Hematopoietic multipotent progenitor cell treated with erythropoietin and hydrocortisone succinate and interleukin-3 and kit ligand, for 8 days (in vitro differentiated cells): ENCODE measurements around the gene CHCHD3.

ENCODE experiments used
- DNase-seq: peaks from one replicate; pipeline ENCODE4 v3.0.0-alpha.2; 2015

CHCHD3 gene

DNA sequence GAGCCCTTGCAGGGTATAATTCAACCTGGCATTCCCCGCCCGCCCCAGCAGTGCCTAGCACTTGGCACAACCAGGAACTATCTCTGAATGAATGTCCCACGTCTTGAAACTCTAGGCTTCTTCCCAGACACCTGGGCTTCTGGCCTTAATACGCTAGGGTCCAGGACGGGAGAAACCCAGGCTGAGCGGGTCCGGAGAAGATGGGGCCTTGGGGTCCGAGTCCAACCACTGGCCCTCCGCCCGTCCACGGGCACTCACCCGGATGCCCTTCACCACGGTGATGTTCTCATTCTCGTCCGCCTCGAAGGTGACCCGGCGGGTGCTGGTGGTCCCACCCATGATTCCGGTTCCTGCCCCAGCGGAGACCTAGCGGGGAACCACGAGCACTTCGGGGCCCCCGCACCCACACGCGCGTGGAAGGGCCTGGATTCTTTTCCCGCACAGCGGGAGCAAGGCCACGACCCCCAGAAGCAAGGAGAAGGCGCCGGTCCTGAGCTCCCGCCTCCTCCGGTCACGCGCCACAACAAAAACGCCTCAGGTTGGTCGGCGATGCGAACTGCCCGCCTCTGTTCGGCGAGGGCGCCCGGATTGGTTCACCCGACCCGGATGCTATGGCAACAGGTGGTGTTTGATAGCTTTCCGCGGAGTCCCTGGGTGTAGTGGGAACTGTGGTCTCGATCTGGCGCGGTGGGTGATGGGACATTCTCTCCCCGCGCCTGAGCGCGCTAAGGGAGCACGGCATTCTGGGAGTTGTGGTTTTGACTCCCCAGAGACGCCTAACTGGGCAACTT, at the start of gene CHCHD3:
Gene CHCHD3 (minus strand): TSS at position 492 of the 791 bp plus-strand sequence. CDS start 153 bp downstream, at position 339.
- peak; percentile 99 for DNase-seq

- no peak for DNase-seq
Observed at GRCh38 chr7:133130166-133130565, 48.3 kb upstream of the CHCHD3 start.

GRCh38 chr7:133126422-133126821, 44.5 kb upstream of the CHCHD3 start:
- no peak for DNase-seq

- no peak for DNase-seq
Observed at GRCh38 chr7:133124974-133125373, 43.1 kb upstream of the CHCHD3 start.

- no peak for DNase-seq
Observed at GRCh38 chr7:133121175-133121844, 39.4 kb upstream of the CHCHD3 start.

- DNase-seq, result no peak
Observed at GRCh38 chr7:133119067-133119466, 37.2 kb upstream of the CHCHD3 start.

DNA sequence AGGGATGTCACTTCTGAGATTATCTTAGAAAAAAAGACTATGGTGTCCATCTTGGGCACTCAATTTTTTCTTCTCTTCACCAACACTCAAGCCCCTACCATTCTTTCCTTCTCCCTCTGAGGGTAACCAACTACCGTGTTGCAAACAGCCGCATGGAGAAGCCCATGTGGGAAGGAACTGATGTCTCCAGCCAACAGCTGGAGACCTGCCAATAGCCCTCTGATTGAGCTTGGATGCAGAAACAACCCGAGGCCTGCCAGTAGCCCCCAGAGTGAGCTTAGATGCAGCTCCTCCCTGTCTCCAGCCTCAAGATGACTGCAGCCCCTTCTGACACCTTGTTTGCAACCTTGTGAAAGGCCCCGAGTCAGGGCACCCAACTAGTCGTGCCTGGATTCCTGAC, 36.4 kb upstream of the CHCHD3 start:
- no peak for DNase-seq

DNA sequence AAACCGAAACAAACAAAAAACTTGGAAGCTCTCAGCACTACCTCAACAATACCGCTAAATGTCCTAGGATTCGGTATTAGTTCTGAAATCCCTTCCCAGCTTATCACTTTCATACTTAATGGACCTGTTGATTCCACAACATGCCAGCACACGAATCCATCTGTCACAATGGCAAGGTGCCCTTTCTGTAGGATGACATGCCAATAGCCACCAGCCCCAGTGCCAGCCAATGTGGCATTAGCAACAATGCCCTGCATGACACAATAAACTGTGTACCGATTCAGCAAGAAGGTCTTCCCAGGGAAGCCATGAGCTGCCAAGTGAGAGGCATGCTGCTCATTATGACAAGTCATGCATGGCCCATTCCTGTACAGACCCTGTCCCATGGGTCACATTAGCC, 35.6 kb upstream of the CHCHD3 start:
- DNase-seq, result no peak

GRCh38 chr7:133115596-133115995, 33.7 kb upstream of the CHCHD3 start:
- DNase-seq, result no peak

GRCh38 chr7:133114519-133114918, 32.6 kb upstream of the CHCHD3 start:
- DNase-seq, result no peak

GRCh38 chr7:133112976-133113375, 31.1 kb upstream of the CHCHD3 start:
- no peak for DNase-seq

GRCh38 chr7:133112335-133112734, 30.4 kb upstream of the CHCHD3 start:
- DNase-seq, result no peak

DNA sequence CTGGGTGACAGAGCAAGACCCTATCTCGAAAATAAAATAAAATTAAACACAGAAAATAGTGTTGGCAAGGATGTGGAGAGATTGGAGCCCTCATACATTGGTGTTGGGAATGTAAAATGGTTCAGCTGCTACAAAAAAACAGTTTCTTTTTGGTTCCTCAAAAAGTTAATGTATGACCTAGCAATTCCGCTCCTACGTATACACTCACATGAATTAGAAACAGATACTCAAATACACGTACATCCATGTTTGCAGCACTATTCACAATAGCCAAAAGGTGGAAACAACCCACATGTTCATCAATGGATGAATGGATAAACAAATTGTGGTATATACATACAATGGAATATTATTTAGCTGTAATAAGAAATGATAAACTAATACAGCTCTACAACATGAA, 28.4 kb upstream of the CHCHD3 start:
- no peak for DNase-seq

DNA sequence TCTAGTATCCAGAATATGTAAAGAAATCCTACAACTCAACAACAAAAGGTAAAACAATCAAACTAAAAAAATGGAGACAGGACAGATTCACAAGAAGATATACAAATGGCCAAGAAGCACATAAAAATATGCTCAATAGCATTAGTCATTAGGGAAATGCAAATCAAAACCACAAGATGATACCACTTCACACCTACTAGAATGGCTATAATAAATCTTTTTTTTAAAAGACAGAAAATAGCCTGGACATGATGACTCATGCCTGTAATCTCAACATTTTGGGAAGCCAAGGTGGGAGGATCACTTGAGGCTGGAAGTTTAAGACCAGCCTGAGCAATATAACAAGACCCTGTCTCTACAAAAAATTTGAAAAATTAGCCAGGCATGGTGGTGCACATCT, 27.9 kb upstream of the CHCHD3 start:
- no peak for DNase-seq

DNA sequence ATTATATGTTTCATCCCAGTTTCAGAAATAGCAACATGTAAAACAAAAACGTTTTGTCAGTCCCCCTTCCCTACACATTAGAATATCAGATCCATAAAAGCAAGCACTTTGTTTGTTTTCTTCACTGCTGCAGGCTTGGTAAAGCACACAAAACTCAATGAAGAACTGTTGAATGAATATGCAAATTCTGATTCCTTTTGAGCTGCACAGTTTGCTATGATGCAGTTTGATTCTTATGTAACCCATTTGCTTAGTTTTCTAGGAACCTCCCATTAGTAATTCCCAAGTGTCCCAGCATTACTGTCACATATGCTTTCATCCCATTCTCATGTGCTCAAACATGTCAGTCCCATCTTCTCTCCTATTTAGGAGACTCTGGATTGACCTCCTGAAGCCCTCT, 26.1 kb upstream of the CHCHD3 start:
- no peak for DNase-seq

DNA sequence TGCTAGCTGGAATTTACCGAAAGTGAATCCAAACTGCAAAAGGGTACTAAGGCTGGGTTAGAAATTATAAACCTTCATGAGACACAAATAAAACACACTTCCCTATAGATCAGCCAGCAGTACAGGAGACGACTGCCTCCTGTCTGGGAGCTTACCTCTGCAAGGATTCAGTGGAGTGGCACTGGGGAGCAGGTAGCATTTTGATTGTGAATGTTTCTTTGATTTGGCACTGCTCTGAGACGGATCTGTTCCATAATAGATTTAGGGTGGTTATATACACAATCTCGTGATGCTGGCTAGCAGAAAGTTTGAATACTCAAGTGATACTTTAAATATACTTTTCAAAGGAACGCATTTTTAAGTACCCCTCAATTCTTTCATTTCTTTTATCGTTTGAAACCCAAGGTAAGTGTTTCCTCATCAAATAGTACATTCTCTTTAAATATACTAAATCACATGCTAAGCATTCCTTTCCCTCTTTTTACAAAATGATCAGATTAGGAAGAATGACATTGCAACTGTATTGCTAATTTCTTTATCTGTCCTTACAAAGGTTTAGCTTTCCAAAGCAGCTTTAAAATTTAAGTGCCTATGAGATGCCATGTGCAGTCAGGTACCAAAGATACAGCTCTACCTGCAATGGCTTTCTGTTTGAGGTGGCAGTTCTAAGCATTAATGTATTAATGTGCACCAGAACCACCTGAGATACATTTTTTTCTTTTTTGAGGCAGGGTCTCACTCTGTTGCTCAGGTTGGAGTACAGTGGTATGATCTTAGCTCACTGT, 20.6 kb upstream of the CHCHD3 start:
- no peak for DNase-seq

- DNase-seq, result no peak
Observed at GRCh38 chr7:133099633-133100286, 17.9 kb upstream of the CHCHD3 start.

GRCh38 chr7:133095119-133095671, 13.3 kb upstream of the CHCHD3 start:
- DNase-seq, result no peak

DNA sequence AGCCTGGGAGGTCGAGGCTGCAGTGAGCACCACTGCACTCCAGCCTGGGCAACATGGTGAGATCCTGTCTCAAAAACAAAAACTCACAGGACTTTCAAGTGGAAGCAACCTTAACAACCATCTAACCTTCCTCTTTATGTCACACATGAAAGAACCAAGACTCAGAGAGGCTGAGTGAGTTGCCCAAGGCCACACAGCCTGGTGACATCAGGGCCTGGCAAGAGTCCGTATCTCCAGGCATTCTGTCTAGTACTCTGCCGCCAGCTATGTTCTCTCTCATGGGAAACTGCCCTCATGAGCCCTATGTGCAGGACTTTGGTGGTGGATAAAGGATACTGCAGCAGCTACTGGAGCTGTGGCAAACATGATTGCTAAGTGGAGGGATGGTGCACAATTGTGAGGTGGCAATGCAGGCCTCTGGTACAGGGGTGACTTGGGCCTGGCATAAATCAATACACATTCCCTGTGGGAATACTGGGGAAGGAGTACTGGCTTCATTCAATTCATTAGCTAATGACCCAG, 10.1 kb upstream of the CHCHD3 start:
- DNase-seq, result no peak

- DNase-seq, result no peak
Observed at GRCh38 chr7:133082390-133082766, 488 bp upstream of the CHCHD3 start.

GRCh38 chr7:133081119-133081598, 731 bp downstream of the CHCHD3 start:
- DNase-seq, result peak; percentile 88

GRCh38 chr7:133079296-133079695, 2.6 kb downstream of the CHCHD3 start:
- no peak for DNase-seq
